Tongue (tissue), 2 donors: Measurements from ENCODE around the gene PTPRO. TPM values are rescaled to one million over a fixed set of nuclear protein-coding genes. Genes with fewer than 3 reads are reported as not detected.

Experiments used
- DNase-seq: peaks from one replicate; pipeline ENCODE4 v3.0.0-alpha.2; 2015
- total RNA-seq: library from RNA; depleted of rRNA; stranded (reverse); fragments of >200 nt; gene quantifications from one replicate; pipeline ENCODE4 v1.2.3, GENCODE V29; 2014

PTPRO gene
- total RNA-seq, 1 donor from 2014 or later, result 1.2 TPM

- no peak for DNase-seq
Observed at GRCh38 chr12:15453613-15454012, 131.3 kb downstream of the PTPRO start.

- no peak for DNase-seq
Observed at GRCh38 chr12:15458008-15458407, 135.7 kb downstream of the PTPRO start.

GRCh38 chr12:15468911-15469310 is 146.6 kb downstream of the PTPRO start:
- no peak for DNase-seq

GRCh38 chr12:15469356-15469755 is 147.0 kb downstream of the PTPRO start:
- no peak for DNase-seq

DNA sequence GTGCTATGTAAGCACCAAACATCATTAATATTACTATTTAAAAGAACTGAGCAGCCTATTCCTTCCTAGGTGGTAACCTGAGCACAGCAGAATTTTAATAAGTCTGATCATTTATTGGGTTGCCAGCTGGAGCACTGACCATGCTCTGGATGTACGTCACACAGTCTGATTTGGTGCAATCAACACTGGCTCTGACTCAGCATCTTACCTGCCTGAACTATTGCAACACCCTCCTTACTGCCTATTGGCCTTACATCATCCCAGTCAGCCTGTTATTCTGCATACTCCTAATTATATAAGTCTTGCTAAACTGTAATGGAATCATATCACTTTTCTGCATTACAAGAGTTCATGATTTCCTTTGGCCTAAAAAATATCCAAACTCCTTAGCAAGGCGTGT is 149.7 kb downstream of the PTPRO start:
- DNase-seq, result no peak

DNA sequence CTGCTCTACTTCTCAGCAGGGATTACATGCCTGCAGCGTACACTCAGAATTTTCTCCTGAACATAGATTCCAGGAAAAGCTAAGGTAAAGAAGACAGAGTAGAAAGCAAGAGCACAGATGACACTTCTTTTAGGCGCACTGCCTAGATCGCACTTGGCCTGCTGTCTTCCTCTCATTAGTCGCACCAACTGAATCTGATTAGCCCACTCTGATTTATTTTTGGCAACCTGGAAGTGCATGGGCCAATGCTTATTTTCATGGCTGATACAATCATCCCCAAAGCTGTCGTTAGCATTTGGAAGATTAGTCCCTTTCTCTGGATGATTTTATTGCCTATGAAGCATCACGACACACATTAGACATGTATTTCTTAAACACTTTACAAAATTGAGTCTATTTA is 152.5 kb downstream of the PTPRO start:
- DNase-seq, result no peak

DNA sequence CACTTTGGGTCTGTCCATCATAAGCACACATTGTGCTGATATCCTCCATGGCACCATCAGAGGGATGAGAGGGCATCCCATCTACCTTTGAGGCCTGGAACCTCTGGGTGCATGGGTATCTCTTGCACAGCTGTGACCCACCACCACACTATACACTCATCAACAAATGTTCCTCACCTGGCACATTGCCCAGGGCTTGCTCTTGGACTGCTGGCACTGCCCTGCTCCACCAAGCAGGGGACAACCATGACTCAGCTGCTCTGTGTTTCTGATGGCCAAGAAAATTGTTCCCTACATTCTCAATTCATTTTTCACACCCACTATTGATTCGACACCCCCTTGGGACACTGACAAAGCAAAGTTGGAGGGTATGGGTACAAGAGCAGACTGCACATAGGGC is 155.5 kb downstream of the PTPRO start:
- no peak for DNase-seq

GRCh38 chr12:15481846-15482245 is 159.5 kb downstream of the PTPRO start:
- no peak for DNase-seq

DNA sequence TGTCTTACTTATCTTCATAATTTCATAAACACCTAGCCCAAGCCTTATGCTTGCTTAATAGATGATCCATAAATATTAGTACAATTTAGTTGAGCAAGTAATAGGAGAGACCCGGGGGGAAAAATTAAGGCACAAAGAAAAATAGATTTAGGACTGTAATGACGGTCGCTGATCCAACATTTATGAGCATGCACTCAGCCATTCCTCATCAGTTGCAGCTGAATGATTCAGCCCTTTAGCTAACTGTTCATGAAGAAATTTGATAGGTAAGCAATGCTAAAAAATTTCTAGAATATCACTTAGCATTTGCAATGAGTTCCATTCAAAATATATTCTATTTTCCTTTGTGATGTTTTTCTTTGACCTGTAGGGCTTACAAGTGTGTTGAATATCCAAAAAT is 163.2 kb downstream of the PTPRO start:
- DNase-seq, result no peak

- no peak for DNase-seq
Observed at GRCh38 chr12:15486859-15487258, 164.6 kb downstream of the PTPRO start.

DNA sequence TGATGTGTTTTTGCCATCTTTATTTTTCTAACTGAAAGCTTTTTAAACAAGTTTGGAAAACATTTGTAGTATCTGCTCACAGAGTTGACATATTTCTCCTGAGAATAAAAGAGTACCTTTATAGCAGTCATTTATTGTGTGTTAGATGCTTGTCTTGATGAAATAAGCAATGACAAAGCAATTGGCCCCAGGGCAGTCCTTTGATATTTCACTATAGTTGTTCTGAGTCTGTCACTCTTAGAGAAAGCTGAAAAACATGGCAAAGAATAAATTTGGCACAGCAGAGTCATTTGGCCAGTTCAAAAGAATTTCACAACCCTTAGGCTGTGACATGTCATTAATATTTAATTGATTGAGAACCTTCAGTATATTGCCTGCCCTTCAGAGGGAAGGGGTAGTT is 166.2 kb downstream of the PTPRO start:
- no peak for DNase-seq

GRCh38 chr12:15494329-15495046 is 172.2 kb downstream of the PTPRO start:
- no peak for DNase-seq

GRCh38 chr12:15495746-15496145 is 173.4 kb downstream of the PTPRO start:
- no peak for DNase-seq

GRCh38 chr12:15496738-15497137 is 174.4 kb downstream of the PTPRO start:
- DNase-seq, result no peak

GRCh38 chr12:15497671-15498292 is 175.5 kb downstream of the PTPRO start:
- peak; percentile 30 for DNase-seq

GRCh38 chr12:15502211-15502610 is 179.9 kb downstream of the PTPRO start:
- no peak for DNase-seq

- DNase-seq, result no peak
Observed at GRCh38 chr12:15505616-15506015, 183.3 kb downstream of the PTPRO start.

DNA sequence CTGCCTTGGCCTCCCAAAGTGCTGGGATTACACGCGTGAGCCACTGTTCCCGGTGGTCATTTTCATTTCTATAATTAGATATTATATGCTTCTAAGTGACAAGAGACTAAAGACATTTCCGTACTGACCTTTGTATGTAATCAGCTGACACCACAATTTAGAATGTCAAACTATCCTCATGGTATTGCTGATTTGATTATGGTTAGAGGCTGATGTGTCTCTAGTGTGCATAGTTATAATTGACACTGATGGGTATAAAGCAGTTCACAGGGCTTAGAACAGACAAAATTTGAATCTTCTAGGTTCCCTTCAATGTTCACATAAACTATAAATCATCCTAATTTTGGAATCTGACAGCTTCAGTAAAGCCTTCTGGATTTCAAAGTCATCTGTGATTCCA is 192.7 kb downstream of the PTPRO start:
- DNase-seq, result no peak

GRCh38 chr12:15520083-15520482 is 197.8 kb downstream of the PTPRO start:
- DNase-seq, result no peak

- DNase-seq, result no peak
Observed at GRCh38 chr12:15520844-15521243, 198.5 kb downstream of the PTPRO start.

DNA sequence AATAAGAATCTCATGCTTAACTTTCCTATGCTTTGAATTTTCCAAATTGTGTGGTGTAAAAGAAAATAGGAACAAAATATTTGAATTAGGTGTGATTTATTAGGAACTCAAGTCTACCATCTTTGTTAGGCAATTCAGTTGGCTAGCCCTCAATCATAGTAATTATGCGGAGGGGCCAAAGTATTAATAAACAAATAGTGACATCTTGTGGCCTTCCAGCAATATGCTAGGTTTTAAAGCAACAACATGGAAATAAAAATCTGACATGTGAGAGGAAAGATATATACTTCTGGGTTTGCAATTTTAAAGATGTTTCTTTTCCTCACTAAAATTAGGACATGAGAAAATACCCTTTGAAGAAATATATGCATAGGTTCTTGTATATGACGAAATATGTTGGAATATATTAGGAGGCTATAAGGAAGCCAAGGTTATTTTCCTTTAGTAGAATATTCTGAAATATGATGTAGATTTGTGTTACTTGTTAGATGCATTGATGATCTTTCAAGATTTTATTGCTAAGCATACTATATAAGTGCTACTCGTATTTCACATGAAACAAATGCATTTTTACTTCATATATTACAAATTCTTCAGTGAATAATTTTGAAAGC is 200.4 kb downstream of the PTPRO start:
- peak; percentile 56 for DNase-seq

DNA sequence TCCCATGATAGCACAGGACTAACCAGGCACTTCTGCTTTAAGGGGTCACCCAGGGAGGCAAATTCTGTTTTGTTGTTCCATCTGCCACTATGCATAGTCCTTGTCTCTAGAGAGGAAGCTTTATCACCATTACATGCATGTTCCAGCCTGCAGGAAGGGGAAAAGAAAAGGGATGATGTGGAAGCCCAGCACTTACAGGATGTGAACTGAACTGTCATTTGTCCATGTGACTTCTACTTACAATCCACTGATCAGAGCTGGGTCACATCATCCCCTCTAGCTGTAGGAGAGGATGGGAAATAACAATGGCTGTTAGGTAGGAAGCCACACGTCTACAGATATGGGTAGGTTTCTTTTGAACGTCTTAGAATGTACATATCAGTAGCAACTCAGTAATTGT is 203.1 kb downstream of the PTPRO start:
- no peak for DNase-seq

GRCh38 chr12:15526033-15526432 is 203.7 kb downstream of the PTPRO start:
- DNase-seq, result no peak
